GM12878 (cell line): Measurements from ENCODE around the gene SYNDIG1. TPM values are rescaled to one million over a fixed set of nuclear protein-coding genes. Genes with fewer than 3 reads are reported as not detected.

ENCODE experiments used
- ATAC-seq: fragments of 200-7000 bp; cut with Tn5 transposase; 3 replicates; pipeline ENCODE4 v1.9.1; 2020; ENCODE audit warnings: mild to moderate bottlenecking, moderate library complexity
- BruUV-seq: library from RNA; stranded (reverse); fragments of 400-500 nt; replicated peaks from 2 replicates; lab custom pipeline; 2021; lab: Mats Ljungman, UMichigan
- CTCF ChIA-PET: fragments of 300-600 bp; sonication (Branson Sonifier 250); formaldehyde crosslinking; extraction: SDS; loops from one replicate; lab custom pipeline; 2021; ENCODE audit warnings: inconsistent platforms; lab: Yijun Ruan, JAX
- POLR2A ChIA-PET: fragments of 350-600 bp; formaldehyde crosslinking; extraction: SDS; loops from one replicate; lab custom pipeline; 2021; ENCODE audit warnings: inconsistent platforms; lab: Charles Lee
- RAD21 ChIA-PET: fragments of 300-600 bp; sonication (Branson Sonifier 250); formaldehyde crosslinking; loops from one replicate; lab custom pipeline; 2023; ENCODE audit warnings: antibody characterized with exemption; ENCODE audit not compliant: unreplicated experiment; lab: Charles Lee
- SMC1A ChIA-PET: fragments of 300-600 bp; sonication (Branson Sonifier 250); formaldehyde crosslinking; loops from one replicate; lab custom pipeline; 2023; ENCODE audit not compliant: unreplicated experiment, uncharacterized antibody; lab: Charles Lee
- DNase-seq: peaks from one replicate; pipeline ENCODE4 v3.0.0-alpha.2; 2011; ENCODE audit warnings: low read depth, low spot score
- FAIRE-seq: peaks from 3 replicates; lab custom pipeline; 2011; peaks lifted over from hg19 to GRCh38; lab: Jason Lieb, UNC
- H2AFZ ChIP-seq: 2 replicates; pipeline ENCODE4 v1.6.0; 2011; ENCODE audit warnings: low read depth, low read length, control low read depth; ENCODE audit not compliant: control insufficient read depth
- H3K27ac ChIP-seq: 2 replicates; pipeline ENCODE4 v1.5.1; 2011; ENCODE audit warnings: control low read depth; ENCODE audit not compliant: control insufficient read depth, insufficient read depth
- H3K27me3 ChIP-seq, 2 experiments: replicated peaks in 1 of 2; 2 replicates each; pipeline versions ENCODE4 v1.6.0 to v1.6.1; 2011; ENCODE audit warnings: low read length in 1 of 2; ENCODE audit not compliant: control insufficient read depth in 2 of 2, insufficient read depth in 2 of 2
- H3K36me3 ChIP-seq, 2 experiments: 2 replicates each; pipeline ENCODE4 v1.5.1; 2011; ENCODE audit warnings: low read length in 1 of 2; ENCODE audit not compliant: control insufficient read depth in 2 of 2, insufficient read depth in 2 of 2
- H3K4me1 ChIP-seq: 2 replicates; pipeline ENCODE4 v1.6.1; 2011; ENCODE audit warnings: mild to moderate bottlenecking, low read length, moderate library complexity, mixed read lengths; ENCODE audit not compliant: control insufficient read depth, insufficient read depth
- H3K4me2 ChIP-seq: 2 replicates; pipeline ENCODE4 v1.6.0; 2011; ENCODE audit warnings: control low read depth; ENCODE audit not compliant: control insufficient read depth, insufficient read depth
- H3K4me3 ChIP-seq: fragments of 200-600 bp; sonication (generic); 2 replicates; pipeline ENCODE4 v1.5.1; 2016
- H3K79me2 ChIP-seq: 2 replicates; pipeline ENCODE4 v1.6.0; 2011; ENCODE audit warnings: low read length; ENCODE audit not compliant: control insufficient read depth, insufficient read depth
- H3K9ac ChIP-seq: 2 replicates; pipeline ENCODE4 v1.8.0; 2011; ENCODE audit warnings: low read length, control low read depth, mixed read lengths; ENCODE audit not compliant: control insufficient read depth, insufficient read depth
- H3K9me3 ChIP-seq: replicated peaks from 3 replicates; pipeline ENCODE4 v1.5.1; 2011; ENCODE audit warnings: mild to moderate bottlenecking, low read length; ENCODE audit not compliant: control insufficient read depth, insufficient read depth
- H4K20me1 ChIP-seq: 2 replicates; pipeline ENCODE4 v1.6.0; 2011; ENCODE audit not compliant: control insufficient read depth, insufficient read depth
- CHD1 ChIP-seq: IDR thresholded peaks from 2 replicates; pipeline ENCODE4 v1.6.1; 2012; ENCODE audit warnings: low read depth, low read length, improper control_type of control experiment
- ETV6 ChIP-seq, 2 experiments: fragments of 450-650 bp in 1 of 2; IDR thresholded peaks in 1 of 2; conservative IDR thresholded peaks in 1 of 2; 2 replicates each; pipeline ENCODE4 v1.6.1; 2014; ENCODE audit warnings: antibody characterized with exemption in 1 of 2, borderline replicate concordance in 1 of 2, low read depth in 1 of 2, mild to moderate bottlenecking in 1 of 2, moderate library complexity in 1 of 2
- HDAC6 ChIP-seq: fragments of 200-600 bp; sonication (generic); IDR thresholded peaks from one replicate; pipeline ENCODE4 v1.8.0; 2017; ENCODE audit warnings: antibody characterized with exemption; ENCODE audit not compliant: unreplicated experiment
- RCOR1 ChIP-seq: conservative IDR thresholded peaks from 2 replicates; pipeline ENCODE4 v1.6.1; 2012; ENCODE audit warnings: low read depth, low read length, improper control_type of control experiment
- RELB ChIP-seq: fragments of 450-650 bp; IDR thresholded peaks from 2 replicates; pipeline ENCODE4 v1.6.1; 2017; ENCODE audit warnings: low read depth, mild to moderate bottlenecking, moderate library complexity
- RFX5 ChIP-seq: IDR thresholded peaks from 2 replicates; pipeline ENCODE4 v1.6.1; 2011; ENCODE audit warnings: low read depth, low read length, improper control_type of control experiment
- TCF3 ChIP-seq: IDR thresholded peaks from 2 replicates; pipeline ENCODE4 v1.6.1; 2012; ENCODE audit warnings: low read depth, mild to moderate bottlenecking, low read length, borderline replicate concordance; ENCODE audit not compliant: insufficient read depth
- ZNF384 ChIP-seq: IDR thresholded peaks from 2 replicates; pipeline ENCODE4 v1.6.1; 2012; ENCODE audit warnings: low read depth, mild to moderate bottlenecking, low read length, improper control_type of control experiment, borderline replicate concordance
- WGBS: methylation state at CpG from one replicate; pipeline ENCODE4 v1.1.6; 2016; ENCODE audit warnings: low lambda C conversion rate; ENCODE audit not compliant: insufficient replicate concordance, insufficient coverage; ENCODE audit errors: missing lambda C conversion rate; 5-methylcytosine and 5-hydroxymethylcytosine counted together
- in situ Hi-C: fragments of 300-500 bp; cut with MboI; formaldehyde crosslinking; loops from 9 replicates; pipeline ENCODE4 v1.14.3; 2018; ENCODE audit warnings: mixed read lengths
- intact Hi-C: fragments of 100-400 bp; cut with micrococcal nuclease; formaldehyde crosslinking; loops from one replicate; pipeline ENCODE4 v1.14.2; 2022; ENCODE audit not compliant: unreplicated experiment
- polyA plus RNA-seq, 11 experiments: library from polyadenylated mRNA; depleted of rRNA in 4 of 11; unstranded in 6 of 11; stranded (reverse) in 5 of 11; fragments of >200 nt; fragmentation: Nextera tagmentation in 4 of 11; fragmentation: Illumina TruSeq in 1 of 11; extraction: Ambion mirVana in 4 of 11; extraction: Trizol in 1 of 11; gene quantifications; 1 replicate in 1 of 11; 2 replicates in 10 of 11; pipeline versions ENCODE4 v1.2.1 to v1.2.3, GENCODE V29; 2011 to 2016; ENCODE audit warnings: inconsistent platforms in 2 of 11, missing spikeins in 2 of 11, low read depth in 1 of 11
- total RNA-seq, 4 experiments: library from RNA; depleted of rRNA in 3 of 4; stranded (reverse); fragments of >200 nt in 3 of 4; fragmentation: Illumina TruSeq in 1 of 4; extraction: Trizol in 1 of 4; gene quantifications; 2 replicates each; pipeline versions ENCODE4 v1.2.1 to v1.2.3, GENCODE V29; 2013 to 2021

Gene SYNDIG1
- total and polyA plus RNA-seq, 10 of the 15 experiments (the other 5 are each of a cell fraction or from before 2014, with no cell fraction given): not detected

DNA sequence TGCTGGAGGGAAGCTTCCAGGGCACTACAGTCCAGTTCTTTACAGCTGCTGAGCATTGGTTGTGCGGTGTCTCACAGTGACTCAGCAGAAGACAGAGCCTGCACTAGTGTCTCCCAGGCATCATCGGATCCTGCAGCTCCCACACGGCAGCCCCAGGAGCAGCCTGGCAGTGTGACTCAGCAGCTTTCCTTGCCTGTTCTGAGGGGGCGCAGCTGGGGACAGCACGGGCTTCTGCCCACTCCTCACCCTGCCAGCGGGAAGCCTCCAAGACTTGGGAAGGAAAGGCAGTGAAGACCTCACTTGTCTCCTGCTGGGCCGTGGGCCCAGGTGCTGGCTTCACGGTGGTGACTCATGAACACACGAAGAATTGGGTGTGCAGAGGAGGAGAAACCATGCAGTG lies 165.4 kb downstream of the SYNDIG1 start:
- Histone ChIP-seq H3K27ac (no peak overlapping the region), H3K4me2 (no peak overlapping the region), H3K9me3 (no peaks in the 10 kb centered on the region), H3K4me1 (no peaks in the 10 kb centered on the region), H3K27me3 (peaks cover 0 to 4% of the 10 kb centered on the region in 2 experiments; a peak in 3 of 4 replicates), H2AFZ (no peak overlapping the region), H3K79me2 (no peaks in the 10 kb centered on the region), H4K20me1 (no peaks in the 10 kb centered on the region), H3K4me3 (no peak overlapping the region), H3K36me3 (no peaks in the 10 kb centered on the region), H3K9ac (no peak overlapping the region)
- no peak for TF ChIP-seq RFX5
- no peak for TF ChIP-seq ETV6 (conservative IDR thresholded peaks at IDR 0.05 in 1 of 2, IDR thresholded peaks at IDR 0.05 in 1 of 2; ENCODE audit: borderline replicate concordance in 1 of 2, low read depth in 1 of 2)
- no peak for TF ChIP-seq RCOR1
- 16% methylated on average over 9 of the region's 9 CpGs for WGBS
- intact Hi-C loops: no loop called here
- no TSS peak for BruUV-seq
- ChIA-PET SMC1A (interaction anchor here (1.2 kb wide), 1 partner anchor 25 kb away, joined by 3 read pairs; no protein-coding TSS in a partner anchor), POLR2A (no interaction called here), RAD21 (no interaction called here), CTCF (interaction anchor here (1.1 to 1.4 kb wide), 2 partner anchors 14 to 18 kb away, joined by 4 read pairs; no protein-coding TSS in a partner anchor)
- in situ Hi-C loops: no loop called here
- DNase-seq (no peak), FAIRE-seq (no peak), ATAC-seq (no peak)

DNA sequence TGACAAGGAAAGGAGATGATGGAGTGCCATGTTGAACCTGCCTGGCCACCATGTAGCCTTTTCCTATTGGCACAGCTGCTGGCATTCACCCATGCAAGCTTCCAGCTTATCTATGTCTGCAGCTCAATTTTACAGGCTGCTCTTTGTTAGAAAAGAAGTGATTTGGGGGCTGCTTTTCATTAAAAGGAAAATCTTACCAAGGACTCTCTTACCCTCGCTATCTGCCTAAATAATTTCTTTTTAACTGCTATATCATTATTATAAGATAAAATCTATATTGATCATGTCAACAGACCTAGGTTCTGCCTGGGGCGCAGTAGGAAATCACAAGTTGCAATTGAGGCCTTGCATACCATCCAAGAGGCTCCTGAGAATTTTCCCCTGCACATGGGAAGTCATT lies 167.2 kb downstream of the SYNDIG1 start:
- 31% methylated on average over 2 of the region's 2 CpGs for WGBS
- no peak for DNase-seq
- no peaks in the 10 kb centered on the region for H3K4me1 ChIP-seq
- H3K4me2 ChIP-seq: no peak overlapping the region
- no peak overlapping the region for H3K9ac ChIP-seq
- no peak overlapping the region for H3K27ac ChIP-seq
- ChIA-PET POLR2A (no interaction called here), RAD21 (no interaction called here), SMC1A (no interaction called here), CTCF (no interaction called here)
- in situ Hi-C loops (no loop called here), intact Hi-C loops (no loop called here)
- H3K79me2 ChIP-seq: no peaks in the 10 kb centered on the region
- H4K20me1 ChIP-seq: no peaks in the 10 kb centered on the region
- H3K27me3 ChIP-seq: peaks cover 0 to 5% of the 10 kb centered on the region in 2 experiments; a peak in 3 of 4 replicates
- no peaks in the 10 kb centered on the region for H3K9me3 ChIP-seq
- TF ChIP-seq HDAC6: no peak
- no peak for TF ChIP-seq ZNF384
- no peak for TF ChIP-seq TCF3
- no peak for TF ChIP-seq CHD1
- TF ChIP-seq RFX5: no peak
- no peak for TF ChIP-seq RELB
- H2AFZ ChIP-seq: no peak overlapping the region
- no TSS peak for BruUV-seq
- no peak for ATAC-seq
- no peak for FAIRE-seq
- no peak overlapping the region for H3K4me3 ChIP-seq
- no peaks in the 10 kb centered on the region for H3K36me3 ChIP-seq
